CD4-positive, alpha-beta T cell (primary cell): Measurements from ENCODE around the gene ZFP90. TPM values are rescaled to one million over a fixed set of nuclear protein-coding genes. Genes with fewer than 3 reads are reported as not detected.

Experiments
- ATAC-seq: fragments of 200-7000 bp; cut with Tn5 transposase; one replicate; pipeline ENCODE4 v1.10.0; 2022; ENCODE audit warnings: mild to moderate bottlenecking; ENCODE audit not compliant: poor library complexity
- CTCF ChIA-PET: fragments of 350-600 bp; sonication (Branson Sonifier 250); formaldehyde crosslinking; loops from one replicate; lab custom pipeline; 2021; ENCODE audit warnings: antibody characterized with exemption, inconsistent platforms; lab: Charles Lee
- POLR2A ChIA-PET: fragments of 350-600 bp; sonication (Branson Sonifier 250); formaldehyde crosslinking; loops from one replicate; lab custom pipeline; 2021; ENCODE audit warnings: antibody characterized with exemption, inconsistent platforms; lab: Charles Lee
- DNase-seq, 14 experiments: peaks; one replicate each; pipeline ENCODE4 v3.0.0-alpha.2; 2013 to 2020; ENCODE audit warnings: mixed read lengths in 2 of 14
- H3K27ac ChIP-seq, 2 donors: one replicate each; pipeline versions ENCODE4 v1.5.1 to v1.7.0; 2013; ENCODE audit warnings: low read length in 2 of 2, low read depth in 1 of 2, mild to moderate bottlenecking in 1 of 2
- H3K27me3 ChIP-seq, 2 experiments: 1 replicate in 1 of 2; 2 replicates in 1 of 2; pipeline versions ENCODE4 v1.6.1 to v1.7.0; 2013; ENCODE audit warnings: low read length in 2 of 2, control low read depth in 1 of 2, mild to moderate bottlenecking in 1 of 2, moderate library complexity in 1 of 2; ENCODE audit not compliant: insufficient read depth in 2 of 2, control insufficient read depth in 1 of 2
- H3K36me3 ChIP-seq: one replicate; pipeline ENCODE4 v1.6.1; 2013; ENCODE audit warnings: low read length, control low read depth; ENCODE audit not compliant: insufficient read depth
- H3K4me1 ChIP-seq: one replicate; pipeline ENCODE4 v1.6.1; 2013; ENCODE audit warnings: low read length, control low read depth; ENCODE audit not compliant: insufficient read depth
- H3K4me3 ChIP-seq: one replicate; pipeline ENCODE4 v1.5.1; 2013; ENCODE audit warnings: mild to moderate bottlenecking, low read length, moderate library complexity
- H3K9me3 ChIP-seq, 2 experiments: 1 replicate in 1 of 2; 2 replicates in 1 of 2; pipeline versions ENCODE4 v1.6.1 to v1.7.0; 2013; ENCODE audit warnings: low read length in 2 of 2, mild to moderate bottlenecking in 2 of 2, control low read depth in 1 of 2, moderate library complexity in 1 of 2; ENCODE audit not compliant: control insufficient read depth in 1 of 2, insufficient read depth in 1 of 2
- H3K27ac Mint-ChIP-seq: one replicate; pipeline ENCODE4 v1.8.0; 2020; ENCODE audit warnings: mixed read lengths
- H3K27me3 Mint-ChIP-seq: one replicate; pipeline ENCODE4 v1.8.0; 2021; ENCODE audit warnings: mixed read lengths
- H3K36me3 Mint-ChIP-seq: one replicate; pipeline ENCODE4 v1.8.0; 2021; ENCODE audit warnings: low read depth, mixed read lengths
- H3K4me1 Mint-ChIP-seq: one replicate; pipeline ENCODE4 v1.8.0; 2021; ENCODE audit warnings: low read depth, mixed read lengths
- H3K4me3 Mint-ChIP-seq: one replicate; pipeline ENCODE4 v1.8.0; 2020; ENCODE audit warnings: mild to moderate bottlenecking, mixed read lengths
- H3K9me3 Mint-ChIP-seq: one replicate; pipeline ENCODE4 v1.8.0; 2020; ENCODE audit warnings: mixed read lengths
- CTCF ChIP-seq: fragments of 200-600 bp; IDR thresholded peaks from one replicate; pipeline ENCODE4 v1.8.0; 2022; ENCODE audit warnings: antibody characterized with exemption, mild to moderate bottlenecking
- intact Hi-C, 2 experiments: fragments of 100-400 bp; cut with DNase I in 1 of 2; cut with micrococcal nuclease in 1 of 2; formaldehyde crosslinking; loops; one replicate each; pipeline versions ENCODE4 v1.15.1 to v1.9.0; 2023 to 2025; cut with DNase I, micrococcal nuclease
- total RNA-seq, 174 experiments: library from RNA in 2 of 174; stranded (reverse) in 2 of 174; gene quantifications; one replicate each; pipeline ENCODE4 v1.2.3 and lab custom pipeline; 2021 to 2026

ZFP90 gene
- total RNA-seq, 2 experiments from 2014 or later = 23.3 to 24.3 TPM

DNA sequence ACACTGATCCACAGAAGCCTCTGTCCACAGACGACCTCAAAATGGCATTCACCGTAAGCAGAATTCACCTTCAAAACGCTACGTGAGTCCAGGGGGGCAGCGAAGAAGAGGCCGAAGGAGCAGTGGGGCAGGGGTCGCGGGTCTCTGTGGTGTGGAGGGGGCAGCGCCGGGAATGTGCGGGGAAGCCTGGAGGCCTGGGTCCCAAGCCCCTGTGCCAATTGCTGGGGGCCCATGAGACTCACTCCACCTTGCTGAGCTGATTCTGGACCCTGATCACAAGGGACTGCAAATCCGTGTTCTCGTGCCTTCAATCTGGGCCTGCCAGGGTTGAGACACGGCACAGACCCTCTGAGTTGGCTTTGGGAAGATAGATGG, 47.5 kb upstream of the ZFP90 start:
- POLR2A ChIA-PET = no interaction called here
- Histone ChIP-seq H3K4me3 (no peak overlapping the region), H3K27ac (no peak overlapping the region), H3K4me1 (no peaks in the 10 kb centered on the region), H3K36me3 (no peaks in the 10 kb centered on the region), H3K9me3 (peaks cover 0 to 11% of the 10 kb centered on the region in 2 experiments), H3K27me3 (no peaks in the 10 kb centered on the region)
- Mint-ChIP-seq H3K4me3 (no peak overlapping the region), H3K27ac (no peak overlapping the region), H3K27me3 (no peaks in the 10 kb centered on the region), H3K4me1 (no peaks in the 10 kb centered on the region), H3K36me3 (no peaks in the 10 kb centered on the region), H3K9me3 (no peaks in the 10 kb centered on the region)
- DNase-seq (no peak), ATAC-seq (no peak)
- CTCF ChIA-PET = no interaction called here
- no peak for TF ChIP-seq CTCF
- intact Hi-C loops = no loop called here

DNA sequence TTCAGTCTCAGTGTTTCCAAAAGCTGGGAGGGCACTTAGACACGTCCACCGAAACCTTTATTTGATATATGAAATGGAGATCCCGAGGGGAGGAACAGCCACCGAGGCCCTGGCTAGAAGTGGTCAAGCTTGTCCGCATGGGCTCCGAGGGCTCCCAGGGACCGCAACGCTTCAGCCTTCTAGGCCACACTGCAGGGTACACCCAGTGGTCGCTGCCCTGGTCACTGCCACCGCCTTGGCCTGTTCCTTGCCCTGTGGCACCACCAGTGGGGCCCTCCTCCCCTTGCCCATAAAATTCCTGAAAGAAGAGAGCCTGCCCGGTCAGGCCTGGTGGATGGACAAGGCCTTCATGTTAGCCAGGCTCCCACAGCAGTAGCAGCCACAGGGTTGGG, 46.9 kb upstream of the ZFP90 start:
- Histone ChIP-seq H3K27me3 (no peaks in the 10 kb centered on the region), H3K9me3 (peaks cover 0 to 11% of the 10 kb centered on the region in 2 experiments), H3K36me3 (no peaks in the 10 kb centered on the region), H3K4me1 (no peaks in the 10 kb centered on the region), H3K4me3 (no peak overlapping the region), H3K27ac (no peak overlapping the region)
- H3K4me1 Mint-ChIP-seq = no peaks in the 10 kb centered on the region
- no peak for ATAC-seq
- POLR2A ChIA-PET = no interaction called here
- H3K27ac Mint-ChIP-seq = no peak overlapping the region
- no peaks in the 10 kb centered on the region for H3K27me3 Mint-ChIP-seq
- H3K9me3 Mint-ChIP-seq = no peaks in the 10 kb centered on the region
- H3K4me3 Mint-ChIP-seq = no peak overlapping the region
- H3K36me3 Mint-ChIP-seq = no peaks in the 10 kb centered on the region
- no peak for DNase-seq
- intact Hi-C loops = no loop called here
- no peak for TF ChIP-seq CTCF
- CTCF ChIA-PET = no interaction called here

DNA sequence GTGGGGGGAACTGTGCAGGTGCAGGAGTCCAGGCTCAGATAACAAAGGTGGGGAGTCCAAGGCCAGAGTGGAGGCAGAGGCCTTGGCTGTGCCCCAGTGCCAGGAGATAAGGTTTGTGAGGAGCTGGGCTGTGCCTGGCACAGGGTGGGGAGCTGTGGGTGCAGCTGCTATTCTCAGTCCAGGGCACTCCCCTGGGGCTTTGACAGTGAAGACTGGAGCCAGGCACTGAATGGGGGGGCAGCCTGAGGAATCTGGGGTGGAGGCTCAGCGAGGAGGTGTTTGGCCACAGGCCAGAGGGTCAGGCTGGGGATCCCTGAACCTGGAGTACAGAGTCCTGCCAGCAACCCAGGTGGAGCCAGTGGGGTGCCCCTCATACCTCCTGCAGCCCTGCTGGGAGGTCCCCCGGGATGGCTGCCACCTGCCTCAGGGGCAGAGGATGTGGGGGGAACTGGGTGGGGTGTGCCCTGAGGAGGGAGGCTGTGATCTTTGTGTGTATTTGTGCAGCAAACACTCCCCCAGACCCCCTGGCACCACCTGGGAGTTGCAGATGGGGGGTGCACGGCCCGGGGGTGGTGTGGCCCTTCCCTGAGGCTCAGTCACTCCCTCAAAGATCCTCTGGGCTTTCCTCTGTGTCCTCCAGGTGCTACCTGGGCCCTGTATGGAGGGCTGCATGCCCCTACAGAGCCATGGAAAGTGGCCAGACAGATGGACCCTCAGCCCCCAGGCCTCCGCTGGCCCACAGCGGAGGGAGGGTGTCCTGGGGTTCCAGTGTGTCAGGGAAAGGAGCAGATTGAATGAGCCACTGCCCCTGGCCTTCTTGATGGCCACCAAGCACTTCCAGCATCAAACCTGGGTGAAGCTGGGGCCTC, 46.3 kb upstream of the ZFP90 start:
- Mint-ChIP-seq H3K36me3 (no peaks in the 10 kb centered on the region), H3K27ac (no peak overlapping the region), H3K4me3 (no peak overlapping the region), H3K27me3 (no peaks in the 10 kb centered on the region), H3K4me1 (no peaks in the 10 kb centered on the region), H3K9me3 (no peaks in the 10 kb centered on the region)
- H3K9me3 ChIP-seq = peaks cover 0 to 11% of the 10 kb centered on the region in 2 experiments
- intact Hi-C loops = no loop called here
- no peak for DNase-seq
- H3K27ac ChIP-seq = no peak overlapping the region
- H3K4me3 ChIP-seq = no peak overlapping the region
- no peaks in the 10 kb centered on the region for H3K4me1 ChIP-seq
- ATAC-seq = no peak
- CTCF ChIA-PET = no interaction called here
- POLR2A ChIA-PET = no interaction called here
- no peaks in the 10 kb centered on the region for H3K36me3 ChIP-seq
- H3K27me3 ChIP-seq = no peaks in the 10 kb centered on the region
- no peak for TF ChIP-seq CTCF
